Measurements from ENCODE around the gene DMRTB1.

DMRTB1 gene

GRCh38 chr1:53470584-53470983 is 11.4 kb downstream of the DMRTB1 start:
- TF ChIP-seq, protein P1, sequence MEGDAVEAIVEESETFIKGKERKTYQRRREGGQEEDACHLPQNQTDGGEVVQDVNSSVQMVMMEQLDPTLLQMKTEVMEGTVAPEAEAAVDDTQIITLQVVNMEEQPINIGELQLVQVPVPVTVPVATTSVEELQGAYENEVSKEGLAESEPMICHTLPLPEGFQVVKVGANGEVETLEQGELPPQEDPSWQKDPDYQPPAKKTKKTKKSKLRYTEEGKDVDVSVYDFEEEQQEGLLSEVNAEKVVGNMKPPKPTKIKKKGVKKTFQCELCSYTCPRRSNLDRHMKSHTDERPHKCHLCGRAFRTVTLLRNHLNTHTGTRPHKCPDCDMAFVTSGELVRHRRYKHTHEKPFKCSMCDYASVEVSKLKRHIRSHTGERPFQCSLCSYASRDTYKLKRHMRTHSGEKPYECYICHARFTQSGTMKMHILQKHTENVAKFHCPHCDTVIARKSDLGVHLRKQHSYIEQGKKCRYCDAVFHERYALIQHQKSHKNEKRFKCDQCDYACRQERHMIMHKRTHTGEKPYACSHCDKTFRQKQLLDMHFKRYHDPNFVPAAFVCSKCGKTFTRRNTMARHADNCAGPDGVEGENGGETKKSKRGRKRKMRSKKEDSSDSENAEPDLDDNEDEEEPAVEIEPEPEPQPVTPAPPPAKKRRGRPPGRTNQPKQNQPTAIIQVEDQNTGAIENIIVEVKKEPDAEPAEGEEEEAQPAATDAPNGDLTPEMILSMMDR (IDR thresholded peaks at IDR 0.05; ENCODE audit: borderline replicate concordance, insufficient read depth, low read depth, low read length): no peak
- H3K4me3 ChIP-seq (ENCODE audit: low read depth, low read length): no peak overlapping the region

DNA sequence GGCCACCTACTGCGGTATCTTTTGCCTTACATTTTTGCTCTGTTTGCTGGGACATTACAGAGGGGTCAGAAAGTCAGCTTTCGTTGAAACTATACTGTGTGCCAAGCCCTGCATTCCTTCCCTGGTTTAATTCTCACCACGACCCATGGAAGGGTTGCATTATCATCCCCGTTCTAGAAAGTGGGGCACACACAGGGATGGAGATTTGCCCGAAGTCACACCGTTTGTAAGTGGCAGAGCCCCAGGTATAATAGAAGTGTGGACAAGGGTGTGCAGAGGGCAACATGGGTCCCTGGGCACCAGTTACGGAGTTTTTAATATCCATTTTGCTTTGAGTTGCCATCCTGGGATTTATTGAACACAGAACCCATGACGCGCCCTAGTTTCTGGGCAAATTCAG is 11.8 kb downstream of the DMRTB1 start:
- TF ChIP-seq, protein P1 (IDR thresholded peaks at IDR 0.05; ENCODE audit: borderline replicate concordance, insufficient read depth, low read depth, low read length): no peak
- no peak overlapping the region for H3K4me3 ChIP-seq (ENCODE audit: low read depth, low read length)

DNA sequence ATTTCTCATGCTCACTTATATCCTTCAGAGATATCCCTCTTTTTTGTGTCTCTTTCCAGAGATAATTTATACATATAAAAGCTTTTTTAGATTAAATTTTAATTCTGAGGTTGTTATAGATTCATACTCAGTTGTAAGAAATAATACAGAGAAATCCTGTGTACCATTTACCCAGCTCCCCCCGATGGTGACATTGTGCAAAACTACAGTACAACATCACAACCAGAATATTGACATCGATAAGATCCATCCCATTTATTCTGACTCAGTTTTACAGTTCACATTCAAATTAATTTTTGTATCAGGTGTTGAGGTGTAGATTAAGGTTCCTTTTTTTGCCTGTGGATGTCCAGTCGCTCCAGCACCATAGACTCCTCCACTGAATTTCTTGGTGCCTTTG is 14.3 kb downstream of the DMRTB1 start:
- H3K4me3 ChIP-seq (ENCODE audit: low read depth, low read length): no peak overlapping the region
- TF ChIP-seq, protein P1 (IDR thresholded peaks at IDR 0.05; ENCODE audit: borderline replicate concordance, insufficient read depth, low read depth, low read length): no peak

- H3K4me3 ChIP-seq (ENCODE audit: low read depth, low read length): no peak overlapping the region
- TF ChIP-seq, protein P1 (IDR thresholded peaks at IDR 0.05; ENCODE audit: borderline replicate concordance, insufficient read depth, low read depth, low read length): no peak
Measured at GRCh38 chr1:53475664-53476063, 16.5 kb downstream of the DMRTB1 start.

GRCh38 chr1:53476579-53476978 is 17.4 kb downstream of the DMRTB1 start:
- H3K4me3 ChIP-seq (ENCODE audit: low read depth, low read length): no peak overlapping the region
- TF ChIP-seq, protein P1 (IDR thresholded peaks at IDR 0.05; ENCODE audit: borderline replicate concordance, insufficient read depth, low read depth, low read length): no peak

GRCh38 chr1:53477651-53478501 is 18.7 kb downstream of the DMRTB1 start:
- H3K4me3 ChIP-seq (ENCODE audit: low read depth, low read length): no peak overlapping the region
- TF ChIP-seq, protein P1 (IDR thresholded peaks at IDR 0.05; ENCODE audit: borderline replicate concordance, insufficient read depth, low read depth, low read length): no peak

DNA sequence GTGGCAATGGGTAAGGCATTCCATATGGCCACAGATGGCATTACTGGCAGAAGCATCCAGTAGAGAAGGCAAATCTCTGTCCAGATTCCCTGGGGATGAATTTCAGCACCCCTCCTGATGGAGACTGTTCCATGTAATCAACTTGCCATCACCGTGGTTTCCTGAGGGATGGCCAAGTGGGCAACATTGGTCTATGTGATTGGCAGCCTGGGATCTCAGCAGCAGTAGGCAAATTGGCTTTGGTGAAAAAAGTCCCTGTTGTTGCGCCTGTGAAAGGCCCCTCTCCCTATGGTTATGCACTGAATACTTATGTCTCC is 19.3 kb downstream of the DMRTB1 start:
- TF ChIP-seq, protein P1 (IDR thresholded peaks at IDR 0.05; ENCODE audit: borderline replicate concordance, insufficient read depth, low read depth, low read length): no peak
- H3K4me3 ChIP-seq (ENCODE audit: low read depth, low read length): no peak overlapping the region
